Panc1 (cell line): ENCODE measurements around the gene ERC2. TPM values are rescaled to one million over a fixed set of nuclear protein-coding genes. Genes with fewer than 3 reads are reported as not detected.

Source experiments
- ATAC-seq: fragments of 200-7000 bp; cut with Tn5 transposase; 2 replicates; pipeline ENCODE4 v1.9.1; 2020; ENCODE audit warnings: mild to moderate bottlenecking, moderate library complexity
- BruUV-seq: library from RNA; stranded (reverse); fragments of 400-500 nt; replicated peaks from 2 replicates; lab custom pipeline; 2021; lab: Mats Ljungman, UMichigan
- CTCF ChIA-PET: fragments of 300-600 bp; sonication (Branson Sonifier 250); formaldehyde crosslinking; loops from one replicate; lab custom pipeline; 2022; ENCODE audit warnings: antibody characterized with exemption; lab: Charles Lee
- POLR2A ChIA-PET: fragments of 300-600 bp; sonication (Branson Sonifier 250); formaldehyde crosslinking; loops from one replicate; lab custom pipeline; 2022; ENCODE audit warnings: antibody characterized with exemption; lab: Charles Lee
- DNase-seq: peaks from one replicate; pipeline ENCODE4 v3.0.0-alpha.2; 2010; ENCODE audit warnings: low read depth, low spot score
- H3K27ac ChIP-seq: 2 replicates; pipeline ENCODE4 v1.5.1; 2011; ENCODE audit warnings: mild to moderate bottlenecking, low read length, inconsistent platforms
- H3K27me3 ChIP-seq: fragments of 200-500 bp; sonication (Bioruptor generic); 2 replicates; pipeline ENCODE4 v1.6.0; 2014; ENCODE audit warnings: low read length, inconsistent platforms; ENCODE audit not compliant: control insufficient read depth, insufficient read depth
- H3K36me3 ChIP-seq: fragments of 200-500 bp; sonication (Bioruptor generic); 2 replicates; pipeline ENCODE4 v1.5.1; 2014; ENCODE audit warnings: inconsistent platforms, mild to moderate bottlenecking, low read length, moderate library complexity; ENCODE audit not compliant: control insufficient read depth, insufficient read depth
- H3K4me1 ChIP-seq: 2 replicates; pipeline ENCODE4 v1.5.1; 2011; ENCODE audit warnings: inconsistent platforms, mild to moderate bottlenecking, low read length, moderate library complexity; ENCODE audit not compliant: control insufficient read depth, insufficient read depth
- H3K4me3 ChIP-seq, 2 experiments: 2 replicates each; pipeline ENCODE4 v1.5.1; 2011 to 2012; ENCODE audit warnings: low read depth in 2 of 2, low read length in 2 of 2, mild to moderate bottlenecking in 2 of 2, inconsistent platforms in 1 of 2, moderate library complexity in 1 of 2
- H3K9me3 ChIP-seq: fragments of 200-500 bp; sonication (Bioruptor generic); 2 replicates; pipeline ENCODE4 v1.5.1; 2014; ENCODE audit warnings: low read depth, mild to moderate bottlenecking, inconsistent platforms, low read length, moderate library complexity; ENCODE audit not compliant: control insufficient read depth, insufficient read depth
- POLR2AphosphoS5 ChIP-seq: IDR thresholded peaks from 2 replicates; pipeline ENCODE4 v1.6.1; 2012; ENCODE audit warnings: mild to moderate bottlenecking, low read depth, low read length, moderate library complexity
- SIN3A ChIP-seq: IDR thresholded peaks from 2 replicates; pipeline ENCODE4 v1.6.1; 2012; ENCODE audit warnings: low read depth, mild to moderate bottlenecking, low read length, moderate library complexity, borderline replicate concordance; ENCODE audit not compliant: insufficient read depth
- TCF7L2 ChIP-seq: IDR thresholded peaks from 2 replicates; pipeline ENCODE4 v1.6.1; 2011; ENCODE audit warnings: mild to moderate bottlenecking, low read depth, low read length, inconsistent platforms
- in situ Hi-C: cut with HindIII; loops from 2 replicates; pipeline ENCODE4 v1.10.0; 2016; ENCODE audit warnings: low sequenced_read_pairs, low pct_unique_long_range_greater_than_20kb
- intact Hi-C: fragments of 100-400 bp; cut with micrococcal nuclease; formaldehyde crosslinking; loops from one replicate; pipeline ENCODE4 v1.10.0; 2022; ENCODE audit not compliant: unreplicated experiment
- total RNA-seq: library from RNA; stranded (reverse); gene quantifications from one replicate; pipeline ENCODE4 v1.2.1, GENCODE V29; 2021; ENCODE audit not compliant: unreplicated experiment
- TF ChIP-seq, protein P1 (sequence below): fragments of 450-650 bp; IDR thresholded peaks from 2 replicates; pipeline ENCODE4 v1.5.1; 2017; ENCODE audit warnings: mild to moderate bottlenecking
- TF ChIP-seq, protein P2 (sequence below), 2 experiments: IDR thresholded peaks; 2 replicates each; pipeline ENCODE4 v1.6.1; 2011 to 2012; ENCODE audit warnings: low read depth in 2 of 2, control low read depth in 1 of 2, low read length in 1 of 2, mild to moderate bottlenecking in 1 of 2, moderate library complexity in 1 of 2; ENCODE audit not compliant: insufficient read depth in 1 of 2

The ERC2 gene
- total RNA-seq, 1 experiment from 2014 or later: 0.33 TPM

- no peak for TF ChIP-seq TCF7L2
- no peak for TF ChIP-seq POLR2AphosphoS5
- TF ChIP-seq, protein P1, sequence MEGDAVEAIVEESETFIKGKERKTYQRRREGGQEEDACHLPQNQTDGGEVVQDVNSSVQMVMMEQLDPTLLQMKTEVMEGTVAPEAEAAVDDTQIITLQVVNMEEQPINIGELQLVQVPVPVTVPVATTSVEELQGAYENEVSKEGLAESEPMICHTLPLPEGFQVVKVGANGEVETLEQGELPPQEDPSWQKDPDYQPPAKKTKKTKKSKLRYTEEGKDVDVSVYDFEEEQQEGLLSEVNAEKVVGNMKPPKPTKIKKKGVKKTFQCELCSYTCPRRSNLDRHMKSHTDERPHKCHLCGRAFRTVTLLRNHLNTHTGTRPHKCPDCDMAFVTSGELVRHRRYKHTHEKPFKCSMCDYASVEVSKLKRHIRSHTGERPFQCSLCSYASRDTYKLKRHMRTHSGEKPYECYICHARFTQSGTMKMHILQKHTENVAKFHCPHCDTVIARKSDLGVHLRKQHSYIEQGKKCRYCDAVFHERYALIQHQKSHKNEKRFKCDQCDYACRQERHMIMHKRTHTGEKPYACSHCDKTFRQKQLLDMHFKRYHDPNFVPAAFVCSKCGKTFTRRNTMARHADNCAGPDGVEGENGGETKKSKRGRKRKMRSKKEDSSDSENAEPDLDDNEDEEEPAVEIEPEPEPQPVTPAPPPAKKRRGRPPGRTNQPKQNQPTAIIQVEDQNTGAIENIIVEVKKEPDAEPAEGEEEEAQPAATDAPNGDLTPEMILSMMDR: no peak
- Histone ChIP-seq H3K27ac (no peak overlapping the region), H3K4me3 (no peak overlapping the region), H3K9me3 (no peaks in the 10 kb centered on the region), H3K4me1 (no peaks in the 10 kb centered on the region), H3K36me3 (no peaks in the 10 kb centered on the region), H3K27me3 (no peaks in the 10 kb centered on the region; the same call in 1 of the 2 replicates)
- CTCF ChIA-PET: no interaction called here
- intact Hi-C loops: no loop called here
- DNase-seq (no peak), ATAC-seq (no peak)
- POLR2A ChIA-PET: no interaction called here
- BruUV-seq: no TSS peak
- in situ Hi-C loops: no loop called here
These were observed 739.7 kb downstream of the ERC2 start for GRCh38 chr3:55728461-55729100.

DNA sequence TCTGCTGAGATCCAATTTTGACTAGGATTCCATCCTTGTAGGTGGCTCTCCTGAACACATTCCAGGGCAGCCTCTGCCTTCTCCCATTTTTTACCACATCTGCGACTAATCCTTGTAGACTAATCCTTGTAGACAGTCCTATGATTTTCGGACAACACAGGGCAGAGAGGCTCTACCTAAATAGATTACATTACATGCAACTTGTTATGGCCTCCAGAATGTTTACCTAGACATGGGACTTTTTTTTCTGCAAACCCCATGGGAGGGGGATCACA lies 741.8 kb downstream of the ERC2 start:
- H3K4me1 ChIP-seq: no peaks in the 10 kb centered on the region
- TF ChIP-seq, protein P2, sequence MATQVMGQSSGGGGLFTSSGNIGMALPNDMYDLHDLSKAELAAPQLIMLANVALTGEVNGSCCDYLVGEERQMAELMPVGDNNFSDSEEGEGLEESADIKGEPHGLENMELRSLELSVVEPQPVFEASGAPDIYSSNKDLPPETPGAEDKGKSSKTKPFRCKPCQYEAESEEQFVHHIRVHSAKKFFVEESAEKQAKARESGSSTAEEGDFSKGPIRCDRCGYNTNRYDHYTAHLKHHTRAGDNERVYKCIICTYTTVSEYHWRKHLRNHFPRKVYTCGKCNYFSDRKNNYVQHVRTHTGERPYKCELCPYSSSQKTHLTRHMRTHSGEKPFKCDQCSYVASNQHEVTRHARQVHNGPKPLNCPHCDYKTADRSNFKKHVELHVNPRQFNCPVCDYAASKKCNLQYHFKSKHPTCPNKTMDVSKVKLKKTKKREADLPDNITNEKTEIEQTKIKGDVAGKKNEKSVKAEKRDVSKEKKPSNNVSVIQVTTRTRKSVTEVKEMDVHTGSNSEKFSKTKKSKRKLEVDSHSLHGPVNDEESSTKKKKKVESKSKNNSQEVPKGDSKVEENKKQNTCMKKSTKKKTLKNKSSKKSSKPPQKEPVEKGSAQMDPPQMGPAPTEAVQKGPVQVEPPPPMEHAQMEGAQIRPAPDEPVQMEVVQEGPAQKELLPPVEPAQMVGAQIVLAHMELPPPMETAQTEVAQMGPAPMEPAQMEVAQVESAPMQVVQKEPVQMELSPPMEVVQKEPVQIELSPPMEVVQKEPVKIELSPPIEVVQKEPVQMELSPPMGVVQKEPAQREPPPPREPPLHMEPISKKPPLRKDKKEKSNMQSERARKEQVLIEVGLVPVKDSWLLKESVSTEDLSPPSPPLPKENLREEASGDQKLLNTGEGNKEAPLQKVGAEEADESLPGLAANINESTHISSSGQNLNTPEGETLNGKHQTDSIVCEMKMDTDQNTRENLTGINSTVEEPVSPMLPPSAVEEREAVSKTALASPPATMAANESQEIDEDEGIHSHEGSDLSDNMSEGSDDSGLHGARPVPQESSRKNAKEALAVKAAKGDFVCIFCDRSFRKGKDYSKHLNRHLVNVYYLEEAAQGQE (IDR thresholded peaks at IDR 0.05; ENCODE audit: insufficient read depth in 1 of 2, low read depth in 2 of 2, low read length in 1 of 2): no peak
- TF ChIP-seq SIN3A (no peak), POLR2AphosphoS5 (no peak), TCF7L2 (no peak)
- TF ChIP-seq, protein P1: no peak
- no peaks in the 10 kb centered on the region; the same call in 1 of the 2 replicates for H3K27me3 ChIP-seq
- in situ Hi-C loops: no loop called here
- POLR2A ChIA-PET: no interaction called here
- no peaks in the 10 kb centered on the region for H3K36me3 ChIP-seq
- no peak for DNase-seq
- no peak overlapping the region for H3K4me3 ChIP-seq
- no peak overlapping the region for H3K27ac ChIP-seq
- BruUV-seq: no TSS peak
- no peaks in the 10 kb centered on the region for H3K9me3 ChIP-seq
- CTCF ChIA-PET: no interaction called here
- no peak for ATAC-seq
- intact Hi-C loops: no loop called here
